ENCODE measurements around the gene KLHL29. TPM values are rescaled to one million over a fixed set of nuclear protein-coding genes. Genes with fewer than 3 reads are reported as not detected.

The KLHL29 gene
- total RNA-seq, 1 experiment from 2014 or later = 43.1 TPM

- Mint-ChIP-seq H3K9me3 (ENCODE audit: unreplicated experiment) (no peaks in the 10 kb centered on the region), H3K4me3 (ENCODE audit: unreplicated experiment) (no peak overlapping the region), H3K27me3 (ENCODE audit: insufficient read depth, unreplicated experiment) (no peaks in the 10 kb centered on the region), H3K4me1 (ENCODE audit: insufficient read depth, unreplicated experiment) (peaks cover 22% of the 10 kb centered on the region), H3K27ac (ENCODE audit: low read depth, unreplicated experiment) (peak overlapping the region; percentile 72), H3K36me3 (ENCODE audit: insufficient read depth, unreplicated experiment) (peaks cover 31% of the 10 kb centered on the region)
- ChIA-PET POLR2A (no interaction called here), CTCF (no interaction called here)
- TF ChIP-seq CTCF (IDR thresholded peaks at IDR 0.05; ENCODE audit: unreplicated experiment) = no peak
- DNase-seq (ENCODE audit: unreplicated experiment) = peak; percentile 89
- intact Hi-C loops (cut with micrococcal nuclease) = no loop called here
- no TSS peak for BruUV-seq (replicated peaks)
These were observed 266.5 kb downstream of the KLHL29 start for GRCh38 chr2:23651187-23652080.

GRCh38 chr2:23653326-23653725 lies 268.3 kb downstream of the KLHL29 start:
- ChIA-PET CTCF (no interaction called here), POLR2A (no interaction called here)
- DNase-seq (ENCODE audit: unreplicated experiment) = no peak
- intact Hi-C loops (cut with micrococcal nuclease) = no loop called here
- Mint-ChIP-seq H3K36me3 (ENCODE audit: insufficient read depth, unreplicated experiment) (peaks cover 26% of the 10 kb centered on the region), H3K27me3 (ENCODE audit: insufficient read depth, unreplicated experiment) (no peaks in the 10 kb centered on the region), H3K27ac (ENCODE audit: low read depth, unreplicated experiment) (no peak overlapping the region), H3K4me3 (ENCODE audit: unreplicated experiment) (no peak overlapping the region), H3K9me3 (ENCODE audit: unreplicated experiment) (no peaks in the 10 kb centered on the region), H3K4me1 (ENCODE audit: insufficient read depth, unreplicated experiment) (peaks cover 22% of the 10 kb centered on the region)
- BruUV-seq (replicated peaks) = no TSS peak
- no peak for TF ChIP-seq CTCF (IDR thresholded peaks at IDR 0.05; ENCODE audit: unreplicated experiment)

GRCh38 chr2:23654756-23655155 lies 269.8 kb downstream of the KLHL29 start:
- intact Hi-C loops (cut with micrococcal nuclease) = no loop called here
- Mint-ChIP-seq H3K9me3 (ENCODE audit: unreplicated experiment) (no peaks in the 10 kb centered on the region), H3K27ac (ENCODE audit: low read depth, unreplicated experiment) (peak overlapping the region; percentile 27), H3K36me3 (ENCODE audit: insufficient read depth, unreplicated experiment) (peaks cover 26% of the 10 kb centered on the region), H3K4me3 (ENCODE audit: unreplicated experiment) (no peak overlapping the region), H3K27me3 (ENCODE audit: insufficient read depth, unreplicated experiment) (no peaks in the 10 kb centered on the region), H3K4me1 (ENCODE audit: insufficient read depth, unreplicated experiment) (peaks cover 21% of the 10 kb centered on the region)
- CTCF ChIA-PET = interaction anchor here (0.9 kb wide), 1 partner anchor 31 kb away, joined by 3 read pairs; no protein-coding TSS in a partner anchor
- TF ChIP-seq CTCF (IDR thresholded peaks at IDR 0.05; ENCODE audit: unreplicated experiment) = no peak
- no peak for DNase-seq (ENCODE audit: unreplicated experiment)
- POLR2A ChIA-PET = no interaction called here
- no TSS peak for BruUV-seq (replicated peaks)

GRCh38 chr2:23655934-23656596 lies 271.1 kb downstream of the KLHL29 start:
- intact Hi-C loops (cut with micrococcal nuclease) = no loop called here
- H3K4me1 Mint-ChIP-seq (ENCODE audit: insufficient read depth, unreplicated experiment) = peaks cover 8% of the 10 kb centered on the region
- no peak overlapping the region for H3K27ac Mint-ChIP-seq (ENCODE audit: low read depth, unreplicated experiment)
- no peaks in the 10 kb centered on the region for H3K27me3 Mint-ChIP-seq (ENCODE audit: insufficient read depth, unreplicated experiment)
- CTCF ChIA-PET = no interaction called here
- POLR2A ChIA-PET = interaction anchor here (0.5 kb wide), 1 partner anchor 129 kb away, joined by 3 read pairs; no protein-coding TSS in a partner anchor
- no peak for DNase-seq (ENCODE audit: unreplicated experiment)
- no peaks in the 10 kb centered on the region for H3K9me3 Mint-ChIP-seq (ENCODE audit: unreplicated experiment)
- TF ChIP-seq CTCF (IDR thresholded peaks at IDR 0.05; ENCODE audit: unreplicated experiment) = no peak
- H3K36me3 Mint-ChIP-seq (ENCODE audit: insufficient read depth, unreplicated experiment) = peaks cover 26% of the 10 kb centered on the region
- H3K4me3 Mint-ChIP-seq (ENCODE audit: unreplicated experiment) = no peak overlapping the region
- no TSS peak for BruUV-seq (replicated peaks)
